Stimulated activated CD8-positive, alpha-beta memory T cell treated with anti-CD3 and anti-CD28 coated beads, Interleukin-12 subunit alpha, Interleukin-12 subunit beta, amount 100 ng/mL, for 24 hours (primary cell): ENCODE measurements around the gene ZBTB7A.

Experiments used
- DNase-seq: peaks from one replicate; pipeline ENCODE4 v3.0.0-alpha.2; 2020; ENCODE audit errors: extremely low read depth

The ZBTB7A gene

DNA sequence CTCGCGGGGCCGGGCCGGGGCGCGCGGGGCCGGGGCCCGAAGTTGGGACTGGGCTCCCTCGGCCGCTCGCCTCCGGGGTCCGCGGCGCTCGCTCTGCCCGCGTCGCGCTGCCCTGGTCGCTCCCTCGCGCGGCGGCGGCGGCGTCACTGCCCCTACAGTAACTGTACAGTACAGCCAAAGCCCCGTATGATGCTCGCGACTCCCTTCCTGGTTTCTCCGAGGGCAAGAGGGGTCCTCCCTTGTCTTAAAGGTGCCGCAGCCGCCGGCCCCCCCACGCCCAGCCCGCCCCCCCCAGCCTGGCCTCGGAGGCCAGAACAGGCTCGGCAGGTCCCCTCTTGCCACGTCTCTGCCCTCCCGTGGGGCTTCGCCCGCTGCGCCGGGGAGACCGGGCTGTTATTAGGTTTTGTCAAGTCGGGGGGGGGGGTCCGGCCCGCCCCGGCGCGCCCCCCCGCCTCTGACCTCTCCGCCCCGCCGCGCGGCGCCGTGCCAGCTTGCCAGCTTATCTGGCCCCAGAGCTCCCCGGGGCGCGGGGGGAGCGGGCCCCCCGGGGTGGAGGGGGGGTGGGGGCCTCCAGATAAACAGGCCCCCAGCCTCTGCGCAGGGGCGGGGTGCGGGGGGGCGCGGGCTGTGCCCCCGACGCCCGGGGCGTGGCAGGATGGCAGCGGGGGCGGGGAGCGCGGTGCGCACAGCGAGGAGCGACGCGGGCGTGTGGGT is at the start of gene ZBTB7A:
Gene ZBTB7A, minus strand, starts transcription at position 218 of the 714 bp plus-strand sequence. CDS start 11,667 bp downstream, outside the sequence.
- no peak for DNase-seq

DNA sequence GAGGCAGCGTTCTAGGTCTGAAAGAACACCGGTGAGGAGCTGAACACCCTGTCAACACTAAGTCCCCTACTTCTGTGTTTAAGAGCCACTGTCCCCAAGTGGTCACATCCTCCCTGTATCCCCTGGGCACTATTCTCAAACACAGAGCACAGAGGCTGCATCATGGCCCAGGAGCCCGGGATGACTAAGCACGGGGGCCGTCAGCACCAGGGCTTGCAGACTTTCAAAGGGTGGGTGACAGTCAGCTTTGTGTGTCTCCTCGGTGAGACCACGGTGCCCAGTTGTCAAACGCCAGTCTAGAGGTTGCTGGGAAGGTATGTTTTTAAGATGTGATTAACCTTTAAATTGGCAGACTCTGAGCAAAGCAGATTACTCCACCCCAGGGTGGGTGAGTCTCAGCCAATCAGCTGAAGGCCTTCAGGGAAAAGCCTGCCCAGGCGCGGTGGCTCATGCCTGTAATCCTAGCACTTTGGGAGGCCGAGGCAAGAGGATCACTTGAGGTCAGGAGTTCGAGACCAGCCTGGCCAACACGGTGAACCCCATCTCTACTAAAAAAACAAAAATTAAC is 49.2 kb upstream of the ZBTB7A start:
- no peak for DNase-seq

DNA sequence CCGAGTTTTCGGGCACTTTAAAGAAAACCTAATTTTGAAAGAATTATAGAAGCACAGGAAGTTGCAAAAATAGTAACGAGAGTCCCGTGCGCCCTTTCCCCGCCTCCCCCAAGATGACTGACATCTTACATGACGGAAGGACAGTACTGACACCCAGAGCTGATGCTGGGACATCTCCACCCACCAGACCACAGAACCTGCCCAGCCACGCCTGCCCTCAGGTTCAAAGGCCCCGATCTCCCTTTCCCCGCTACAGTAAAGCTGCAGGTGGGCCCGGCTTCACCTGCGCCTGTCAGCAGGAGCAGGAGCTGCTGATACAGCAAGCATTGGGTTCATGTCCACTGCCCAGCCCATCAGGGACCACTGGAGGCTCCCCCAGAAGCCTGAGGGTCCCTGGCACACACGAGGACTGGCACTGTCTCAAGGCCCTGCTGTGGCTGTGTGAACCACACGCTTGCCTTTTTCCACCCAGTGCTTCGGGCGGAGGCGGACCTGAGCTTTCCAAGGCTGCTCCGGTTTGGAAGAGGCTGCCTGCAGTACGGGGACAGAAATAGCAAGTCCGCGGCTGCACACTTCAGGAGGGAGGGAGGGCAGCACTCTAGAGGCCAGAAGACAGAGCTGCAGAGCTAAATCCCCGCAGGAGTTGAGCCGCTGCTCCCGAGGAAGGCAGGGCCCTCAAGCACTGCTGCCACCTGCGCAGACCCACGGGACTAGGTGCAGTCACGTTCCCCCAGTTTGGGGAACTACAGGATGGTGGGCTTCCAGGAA is 48.5 kb upstream of the ZBTB7A start:
- no peak for DNase-seq

DNA sequence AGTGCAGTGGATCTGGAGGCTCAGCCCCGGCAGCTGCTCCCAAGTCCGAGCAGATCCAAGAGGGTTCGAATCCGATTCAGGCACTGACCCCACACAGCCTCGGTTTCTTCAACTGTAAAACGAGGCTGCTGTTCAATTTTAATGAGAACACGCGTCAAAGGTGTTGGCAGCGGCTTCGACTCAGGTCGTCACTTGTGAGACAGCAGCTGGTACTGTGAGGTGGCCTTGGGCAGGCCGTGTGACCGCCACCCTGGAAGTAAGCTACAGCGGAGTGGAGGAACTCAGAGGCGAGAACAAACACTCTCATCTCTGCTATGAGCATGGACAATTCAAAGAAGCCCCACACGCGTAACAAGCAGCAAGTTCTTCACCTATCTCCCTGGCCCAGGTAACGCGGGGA is 47.5 kb upstream of the ZBTB7A start:
- DNase-seq = no peak

DNA sequence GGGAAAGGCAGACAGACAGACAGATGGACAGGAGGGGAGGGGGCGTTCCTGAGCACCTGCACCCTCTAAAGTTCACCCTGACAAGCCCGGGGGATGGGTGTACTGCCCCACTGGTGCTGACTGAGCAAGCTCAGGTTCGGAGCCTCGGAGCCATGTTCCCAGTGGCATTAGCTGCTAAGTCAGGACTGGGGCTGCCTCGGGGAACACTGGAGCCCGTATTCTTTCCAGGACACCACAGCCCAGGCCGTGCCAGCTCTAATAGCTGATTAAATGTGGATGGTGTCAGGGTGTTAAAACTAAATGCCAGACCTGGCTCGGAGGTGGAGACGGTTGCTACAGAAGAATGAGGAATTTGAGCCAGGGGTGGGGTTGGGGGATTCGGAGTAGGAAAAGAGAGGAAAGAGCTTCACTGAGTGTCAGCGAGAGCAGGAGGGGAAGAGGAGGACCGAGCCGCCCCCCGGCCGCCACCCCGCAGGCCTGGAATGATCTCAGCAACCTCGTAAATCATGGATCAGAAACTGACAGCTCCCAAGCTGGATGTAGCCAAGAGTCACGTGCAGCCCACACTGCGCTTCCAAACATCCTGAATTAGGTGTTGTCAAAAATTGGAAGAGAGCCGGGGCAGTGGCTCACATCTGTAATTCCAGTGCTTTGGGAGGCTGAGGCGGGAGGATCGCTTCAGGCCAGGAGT is 46.8 kb upstream of the ZBTB7A start:
- DNase-seq = no peak

DNA sequence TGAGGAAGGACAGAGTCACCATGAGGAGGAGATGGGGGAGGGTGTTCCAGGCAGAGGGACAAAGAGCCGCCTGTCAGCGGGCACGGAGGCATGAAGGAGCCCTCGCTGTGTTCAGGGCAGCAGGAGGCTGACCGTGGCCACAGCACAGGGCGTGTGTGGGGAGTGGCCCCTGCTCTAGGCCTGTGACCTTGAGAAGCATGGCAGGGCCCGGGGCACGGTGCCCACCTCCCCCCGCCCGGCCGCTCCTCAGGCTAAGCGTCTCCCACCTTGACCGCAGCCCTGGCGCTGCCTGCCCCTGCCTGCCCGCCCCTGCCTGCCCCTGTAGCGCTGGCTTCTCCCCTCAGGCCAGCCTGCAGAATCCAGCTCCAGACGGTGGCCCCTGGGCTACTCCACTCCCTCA is 45.7 kb upstream of the ZBTB7A start:
- no peak for DNase-seq

DNA sequence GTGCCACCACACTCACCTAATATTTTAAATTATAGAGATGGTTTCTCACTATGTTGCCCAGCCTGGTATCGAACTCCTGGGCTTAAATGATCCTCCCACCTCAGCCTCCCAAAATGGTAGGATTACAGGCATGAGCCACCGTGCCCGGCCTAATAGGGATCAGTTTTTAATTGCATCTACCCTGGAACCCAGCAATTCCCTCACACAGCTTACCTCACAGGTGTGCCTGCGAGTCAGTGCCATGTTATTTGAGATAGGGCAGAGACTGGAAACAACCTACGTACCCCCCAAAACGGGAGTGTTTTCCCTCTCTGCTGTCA is 42.9 kb upstream of the ZBTB7A start:
- DNase-seq = no peak

DNA sequence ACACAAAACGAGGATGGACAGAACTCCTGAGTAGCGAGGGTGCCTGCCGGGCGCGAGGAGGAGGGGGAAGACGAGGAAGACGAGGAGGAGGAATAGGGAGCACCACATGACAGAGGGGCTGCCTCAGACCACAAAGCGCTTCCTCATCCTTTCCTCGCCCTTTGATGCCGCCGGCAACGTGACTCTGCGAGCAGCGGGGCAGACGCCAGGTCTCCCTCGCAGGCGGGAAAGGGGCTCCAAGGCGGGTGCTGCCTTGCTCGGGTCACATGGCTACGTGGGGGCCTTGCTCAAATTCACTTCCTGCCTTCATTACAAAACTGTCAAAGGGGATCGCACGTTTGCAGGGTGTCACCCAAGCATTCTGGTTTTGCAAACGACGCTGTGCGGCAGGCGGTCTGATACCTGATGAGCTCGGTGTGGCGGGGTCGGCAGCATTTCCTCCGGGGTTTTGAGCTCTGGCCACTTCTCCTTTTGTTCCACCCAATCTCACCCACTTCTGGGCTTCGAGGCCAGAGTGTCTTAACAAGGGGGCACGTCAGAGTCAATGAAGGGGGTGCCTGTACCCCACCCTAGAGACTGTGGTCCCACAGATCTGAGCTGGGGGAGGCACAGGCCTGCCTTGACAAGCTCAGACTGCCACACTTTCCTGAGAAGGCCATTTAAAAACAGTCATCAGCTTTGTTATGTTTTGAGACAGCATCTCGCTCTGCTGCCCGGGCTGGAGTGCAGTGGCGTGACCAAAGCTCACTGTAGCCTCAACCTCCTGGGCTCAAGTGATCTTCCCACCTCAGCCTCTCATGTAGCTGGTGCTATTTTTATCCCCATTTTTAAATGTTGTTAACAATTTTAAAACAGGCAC is 42.3 kb upstream of the ZBTB7A start:
- DNase-seq = no peak

DNA sequence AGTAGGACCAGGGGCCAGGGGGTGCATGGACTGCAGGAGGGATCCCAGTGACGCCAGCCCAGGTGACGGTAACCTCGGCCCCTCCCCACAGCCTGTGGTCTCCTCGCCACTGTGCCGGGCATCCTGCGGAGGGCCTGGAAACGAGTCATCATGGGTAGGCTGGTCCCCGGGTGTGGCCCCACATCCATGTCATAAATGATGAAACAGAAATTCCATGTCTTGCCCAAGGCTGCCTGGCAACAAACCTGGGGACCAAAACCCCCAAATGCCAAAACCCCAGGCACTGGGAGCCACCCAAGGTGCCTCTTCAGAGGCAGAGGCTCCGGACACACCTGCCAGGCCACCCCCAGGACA is 36.4 kb upstream of the ZBTB7A start:
- DNase-seq = no peak

DNA sequence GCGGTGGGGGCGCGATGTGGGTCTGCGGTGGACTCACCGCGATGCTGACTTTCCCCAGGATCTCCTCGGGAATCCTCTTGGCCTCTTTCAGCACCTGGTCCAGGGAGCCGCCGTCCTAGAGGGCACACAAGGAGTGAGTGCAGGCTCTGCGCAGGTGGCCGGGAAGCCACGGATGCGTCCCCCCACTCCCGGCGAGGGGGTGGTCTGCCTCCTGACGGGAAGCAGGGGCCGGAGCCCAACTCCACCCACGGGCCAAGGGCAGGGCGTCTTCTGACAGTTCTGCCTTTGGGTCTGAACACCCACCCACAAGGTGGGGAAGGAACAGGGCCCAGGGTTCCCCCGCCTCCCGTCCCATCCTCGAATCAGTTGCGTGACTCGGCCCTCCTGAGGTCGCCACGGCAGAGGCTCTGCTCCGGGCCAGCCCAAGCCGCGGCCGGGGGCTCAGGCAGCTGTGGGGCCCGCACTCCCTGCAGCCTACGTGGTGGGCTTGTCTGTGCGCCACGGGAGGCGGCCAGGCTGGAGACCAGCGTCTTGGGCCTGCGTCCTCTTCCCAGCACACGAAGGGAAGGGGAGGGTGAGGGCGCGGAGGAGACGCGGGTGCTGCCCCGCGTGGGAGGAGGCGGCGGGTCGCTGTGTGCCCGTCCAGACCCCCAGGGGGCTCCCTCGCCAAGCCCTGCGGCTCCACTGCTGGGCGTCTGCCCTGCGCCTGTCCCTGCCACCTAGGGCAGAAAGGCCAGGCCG is 35.8 kb upstream of the ZBTB7A start:
- DNase-seq = no peak

DNA sequence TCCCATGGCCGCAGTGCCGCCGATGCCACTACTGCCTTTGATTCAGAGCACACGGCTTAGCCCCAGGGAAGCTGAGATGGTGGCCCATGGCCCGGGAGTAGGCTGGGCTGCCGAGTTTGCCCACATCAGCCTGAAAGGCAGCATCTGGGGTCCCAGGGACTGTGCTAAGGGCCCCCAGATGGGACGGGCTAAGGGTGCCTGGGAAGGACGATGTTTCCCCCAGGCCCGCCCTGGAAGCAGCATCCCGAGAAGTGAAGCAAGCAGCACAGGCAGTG is 34.7 kb upstream of the ZBTB7A start:
- no peak for DNase-seq

DNA sequence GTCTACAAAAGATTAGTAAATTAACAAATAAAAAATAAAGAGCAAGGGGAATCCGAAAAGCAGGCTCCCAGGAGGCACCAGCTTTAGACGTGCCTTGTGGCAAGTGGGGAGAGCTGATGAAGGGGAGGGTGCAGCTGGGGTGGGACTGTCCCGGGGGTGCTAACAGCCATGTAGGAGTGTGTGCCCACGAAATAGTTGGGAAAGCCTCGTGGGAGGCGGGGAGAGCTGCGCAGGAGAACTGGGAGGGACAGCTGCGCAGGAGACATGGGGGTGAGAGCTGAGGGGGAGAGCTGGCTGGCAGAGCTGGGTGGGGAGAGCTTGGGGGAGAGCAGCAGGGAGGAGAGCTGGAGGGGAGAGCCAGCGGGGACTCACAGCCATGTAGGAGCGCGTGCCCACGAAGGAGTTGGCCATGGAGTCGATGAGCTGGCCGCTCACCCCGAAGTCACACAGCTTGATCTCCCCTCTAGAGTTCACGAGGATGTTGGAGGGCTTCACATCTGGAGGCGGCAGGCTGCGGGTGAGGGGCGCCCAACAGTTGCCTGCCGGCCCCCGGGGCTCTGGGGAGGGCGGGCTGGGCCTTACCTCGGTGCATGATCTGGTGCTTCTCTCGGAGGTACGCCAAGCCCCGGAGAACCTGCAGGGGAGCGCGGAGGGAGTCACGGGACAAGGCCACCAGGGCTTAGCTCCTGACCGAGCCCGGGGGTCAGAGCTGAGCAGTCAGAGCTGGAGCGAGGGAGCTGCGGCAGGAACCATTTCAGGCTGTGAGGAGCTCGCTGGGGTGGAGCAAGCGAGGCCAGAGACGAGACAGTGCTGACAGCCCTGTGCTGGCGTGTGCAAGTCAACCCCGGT is 34.2 kb upstream of the ZBTB7A start:
- no peak for DNase-seq

DNA sequence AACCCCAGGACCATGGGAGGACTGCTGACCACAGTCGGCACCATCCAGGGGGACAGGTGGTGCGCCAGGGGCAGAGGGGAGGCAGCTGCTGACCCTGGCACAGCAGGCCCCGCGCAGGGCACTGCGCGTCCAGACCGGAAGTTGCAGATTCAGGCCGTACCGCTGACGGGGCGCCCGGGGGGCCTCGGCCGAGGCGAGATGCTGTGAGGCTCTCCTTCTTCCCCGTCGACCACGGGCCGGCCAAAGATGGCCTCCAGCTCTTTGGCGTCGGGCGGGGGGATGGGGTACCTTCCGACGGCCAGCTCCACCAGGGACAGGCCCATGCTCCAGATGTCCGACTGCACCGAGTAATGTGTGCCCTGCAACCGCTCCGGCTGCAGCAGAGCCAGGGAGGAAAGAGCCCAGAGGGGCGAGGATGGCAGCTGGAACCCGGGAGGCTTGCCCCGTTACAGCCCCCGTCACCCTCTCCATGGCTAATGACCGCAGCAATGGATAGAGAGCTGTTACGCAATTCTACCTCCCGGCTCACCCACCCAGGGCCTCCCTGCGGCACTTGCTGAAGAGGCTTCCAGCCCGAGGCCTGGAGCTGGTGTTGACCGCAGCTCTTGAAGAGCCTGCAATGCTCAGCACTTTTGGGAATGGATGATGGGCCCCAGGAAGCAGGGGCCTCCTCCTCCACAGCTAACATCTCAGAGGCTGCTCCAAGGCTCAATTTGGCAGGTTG is 32.5 kb upstream of the ZBTB7A start:
- DNase-seq = no peak

DNA sequence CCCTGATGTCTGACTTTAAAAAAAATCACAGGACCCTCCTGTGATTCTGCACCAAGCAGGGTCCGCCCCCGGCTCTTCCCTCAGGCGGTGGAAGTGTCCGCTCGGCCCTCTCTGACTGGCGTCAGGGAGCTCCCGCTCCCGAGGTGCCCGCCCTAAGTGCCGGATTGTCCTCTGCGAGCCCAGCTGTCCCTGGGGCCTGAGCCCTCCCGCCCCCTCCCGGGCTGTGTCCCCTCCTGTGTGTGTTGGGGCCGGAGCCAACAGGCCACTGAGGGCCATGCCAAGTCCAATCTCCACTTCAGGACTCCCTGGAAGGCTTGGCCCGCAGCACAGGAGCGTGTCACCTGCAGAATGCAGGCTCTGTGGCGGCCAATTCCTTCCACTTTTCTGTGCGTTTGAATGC is 31.8 kb upstream of the ZBTB7A start:
- no peak for DNase-seq

DNA sequence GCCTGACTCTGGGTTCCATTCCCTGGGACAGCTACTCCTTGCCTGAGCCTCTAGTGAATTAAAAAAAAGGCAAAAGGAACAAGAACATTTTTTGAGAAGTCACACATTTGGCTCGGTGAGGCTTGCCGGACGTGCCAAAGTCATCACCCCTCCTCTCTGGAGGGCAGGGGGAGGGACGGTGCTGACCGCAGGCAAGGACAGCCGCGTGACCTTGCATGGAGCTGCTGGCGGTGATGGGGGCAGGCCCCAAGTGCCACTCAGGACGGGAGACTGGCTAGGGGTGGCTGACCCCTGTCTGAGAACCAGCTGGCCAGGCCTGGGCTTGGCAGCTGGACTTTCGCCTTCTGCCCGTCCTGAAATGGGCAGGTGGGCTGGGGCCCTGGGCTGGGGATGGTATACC is 30.8 kb upstream of the ZBTB7A start:
- no peak for DNase-seq

DNA sequence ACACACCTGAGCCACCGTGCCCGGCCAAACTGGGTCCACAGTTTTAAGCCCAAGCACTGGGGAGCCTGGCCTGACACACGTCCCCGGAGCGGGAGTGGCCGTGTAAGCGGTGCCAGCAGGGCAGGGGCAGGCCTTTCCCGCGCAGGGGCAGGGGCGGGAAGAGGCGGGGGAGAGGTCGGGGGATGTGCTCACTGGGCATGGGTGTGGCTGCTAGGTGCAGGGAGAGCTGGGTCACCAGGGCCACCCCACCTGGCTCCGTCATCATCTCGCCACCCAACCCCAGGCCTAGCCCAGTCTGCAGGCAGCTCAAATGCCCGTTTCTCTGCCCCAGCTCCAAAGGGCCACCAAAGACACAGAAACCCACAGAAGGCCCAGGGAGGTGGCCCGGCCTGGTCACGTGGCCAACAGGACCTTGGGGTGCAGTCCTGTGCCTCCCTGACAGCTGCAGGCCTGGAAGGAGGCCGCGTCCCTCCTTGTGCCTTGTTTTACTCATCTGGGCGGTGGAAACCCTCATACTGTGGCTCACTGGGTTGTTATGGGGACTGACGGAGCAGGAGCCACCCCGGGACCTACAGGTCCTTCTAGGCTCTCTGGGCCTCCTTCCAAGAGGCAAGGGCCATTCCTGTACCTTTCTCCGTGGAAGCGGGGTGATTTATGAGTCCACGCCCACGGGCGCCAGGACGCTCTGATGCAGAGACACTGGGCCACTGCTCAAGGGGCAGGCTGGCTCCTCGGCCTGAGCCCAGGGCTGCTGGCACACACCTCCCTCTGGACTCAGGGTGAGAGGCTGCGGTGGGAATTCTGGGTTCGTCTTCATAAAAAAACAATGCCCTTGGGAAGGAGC is 29.6 kb upstream of the ZBTB7A start:
- no peak for DNase-seq

DNA sequence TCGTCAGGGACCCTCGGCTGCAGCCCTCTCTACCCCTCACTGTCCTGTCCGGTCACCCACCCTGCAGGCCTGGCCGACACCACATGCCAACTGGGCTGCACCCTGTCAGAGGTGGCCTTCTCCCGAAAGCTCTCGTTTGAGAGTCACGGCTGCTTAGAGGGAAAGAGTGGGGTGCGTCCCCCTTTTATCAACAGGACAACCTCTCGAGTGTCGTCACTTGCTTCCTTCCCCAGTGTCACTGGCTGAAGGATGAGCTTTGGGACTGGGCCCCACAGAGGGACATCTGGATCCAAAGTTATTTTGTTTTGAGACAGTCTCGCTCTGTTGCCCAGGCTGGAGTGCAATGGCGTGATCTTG is 28.8 kb upstream of the ZBTB7A start:
- DNase-seq = no peak

DNA sequence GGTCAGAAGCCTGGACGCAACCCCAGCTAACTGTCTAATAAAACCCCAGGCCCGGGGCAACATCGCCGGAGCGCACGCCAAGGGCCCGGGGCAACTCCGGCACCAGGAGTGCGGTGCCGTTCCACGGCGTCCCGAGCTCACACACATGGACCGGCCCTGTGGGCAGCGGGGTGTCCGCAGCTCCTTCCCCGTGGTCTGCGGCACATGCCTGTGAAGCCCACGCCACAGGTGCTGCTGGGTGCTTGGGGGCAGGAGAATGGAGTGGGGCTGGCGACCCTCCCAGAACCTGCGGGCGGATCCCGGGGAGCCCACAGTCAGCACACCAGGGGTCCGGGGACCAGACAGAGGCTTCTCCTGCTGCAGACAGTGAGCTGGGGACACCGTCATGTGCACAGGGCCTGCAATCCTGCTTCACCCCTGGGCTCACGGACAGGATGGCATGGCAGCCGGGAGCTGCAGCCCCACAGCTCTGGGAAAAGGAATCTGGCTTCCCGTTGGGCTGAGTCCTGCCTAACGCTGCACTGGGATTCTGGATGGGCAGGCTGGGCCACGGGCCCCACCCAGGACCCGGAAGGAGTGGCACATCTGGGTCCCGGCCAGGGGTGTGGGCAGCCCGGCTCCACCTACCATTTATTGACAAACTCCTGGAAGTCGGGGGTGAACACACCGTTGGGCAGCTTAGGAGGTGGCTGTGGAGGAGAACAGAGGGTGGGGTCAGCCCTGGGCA is 28.2 kb upstream of the ZBTB7A start:
- no peak for DNase-seq
